OCI-LY3 (cell line): Measurements from ENCODE around the gene ZNF358.

ENCODE experiments used
- CTCF ChIP-seq: fragments of 200-600, 300-600 bp; sonication (generic); IDR thresholded peaks from 2 replicates; pipeline ENCODE4 v1.5.1; 2014; ENCODE audit warnings: antibody characterized with exemption, low read length, low read depth
- EZH2phosphoT487 ChIP-seq: fragments of 200-600 bp; shearing (Covaris generic); IDR thresholded peaks from 2 replicates; pipeline ENCODE4 v1.6.1; 2018; ENCODE audit warnings: antibody characterized with exemption, mixed run types, low read depth

- no peak for TF ChIP-seq CTCF
- no peak for TF ChIP-seq EZH2phosphoT487
Observed at GRCh38 chr19:7550169-7550770, 34.4 kb downstream of the ZNF358 start.
